Measurements from ENCODE around the gene SPATA18.

DNA sequence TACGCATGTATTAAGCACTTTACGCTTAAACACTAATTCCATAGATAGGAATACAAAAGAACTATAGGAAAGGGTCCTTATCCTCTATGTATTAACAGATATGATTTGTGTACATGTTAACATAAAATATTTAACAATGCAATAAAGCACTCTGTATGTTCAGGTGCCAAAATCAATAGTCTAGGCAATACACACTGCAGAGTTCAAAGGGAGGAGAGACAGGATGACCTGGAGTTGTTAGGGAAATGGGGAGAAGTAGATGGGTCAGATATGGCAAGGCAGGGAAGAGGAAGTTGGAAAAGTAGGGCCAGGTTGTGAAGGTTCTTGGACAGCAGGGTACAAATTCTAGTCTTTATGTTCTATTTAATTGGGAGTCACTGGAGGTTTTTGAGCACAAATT lies 15.9 kb upstream of the SPATA18 start:
- TF ChIP-seq, protein P1, sequence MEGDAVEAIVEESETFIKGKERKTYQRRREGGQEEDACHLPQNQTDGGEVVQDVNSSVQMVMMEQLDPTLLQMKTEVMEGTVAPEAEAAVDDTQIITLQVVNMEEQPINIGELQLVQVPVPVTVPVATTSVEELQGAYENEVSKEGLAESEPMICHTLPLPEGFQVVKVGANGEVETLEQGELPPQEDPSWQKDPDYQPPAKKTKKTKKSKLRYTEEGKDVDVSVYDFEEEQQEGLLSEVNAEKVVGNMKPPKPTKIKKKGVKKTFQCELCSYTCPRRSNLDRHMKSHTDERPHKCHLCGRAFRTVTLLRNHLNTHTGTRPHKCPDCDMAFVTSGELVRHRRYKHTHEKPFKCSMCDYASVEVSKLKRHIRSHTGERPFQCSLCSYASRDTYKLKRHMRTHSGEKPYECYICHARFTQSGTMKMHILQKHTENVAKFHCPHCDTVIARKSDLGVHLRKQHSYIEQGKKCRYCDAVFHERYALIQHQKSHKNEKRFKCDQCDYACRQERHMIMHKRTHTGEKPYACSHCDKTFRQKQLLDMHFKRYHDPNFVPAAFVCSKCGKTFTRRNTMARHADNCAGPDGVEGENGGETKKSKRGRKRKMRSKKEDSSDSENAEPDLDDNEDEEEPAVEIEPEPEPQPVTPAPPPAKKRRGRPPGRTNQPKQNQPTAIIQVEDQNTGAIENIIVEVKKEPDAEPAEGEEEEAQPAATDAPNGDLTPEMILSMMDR (IDR thresholded peaks at IDR 0.05; ENCODE audit: insufficient read depth, low read length) = no peak
- no peak for TF ChIP-seq POLR2AphosphoS5 (IDR thresholded peaks at IDR 0.05; ENCODE audit: low read depth)
- no peak for TF ChIP-seq GABPA (IDR thresholded peaks at IDR 0.05; ENCODE audit: low read depth)

Data from HL-60 (cell line).